ENCODE data around the gene PKNOX2.
A peak's percentile ranks its signal among the peaks of the same experiment; 100 is the strongest.

Gene PKNOX2

DNA sequence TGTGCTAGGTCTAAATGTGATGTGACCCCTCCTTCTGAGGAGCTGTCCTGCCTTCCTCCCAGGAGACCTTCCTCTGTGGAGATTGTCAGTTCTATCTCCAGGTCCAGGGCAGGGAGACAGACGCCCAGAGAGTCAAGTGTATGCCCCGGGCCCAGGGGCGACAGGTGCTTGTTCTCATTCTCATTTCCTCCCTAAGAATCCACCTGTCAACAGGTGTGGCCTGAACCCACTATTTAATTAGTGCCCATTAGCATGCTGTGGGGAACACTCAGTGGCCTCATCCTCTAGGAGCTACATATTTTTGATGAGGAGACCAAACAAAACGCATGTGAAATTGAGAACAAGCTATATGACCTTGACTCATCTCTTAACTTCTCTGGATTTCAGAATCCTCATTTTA, 9.5 kb downstream of the PKNOX2 start:
- DNase-seq: no peak

DNA sequence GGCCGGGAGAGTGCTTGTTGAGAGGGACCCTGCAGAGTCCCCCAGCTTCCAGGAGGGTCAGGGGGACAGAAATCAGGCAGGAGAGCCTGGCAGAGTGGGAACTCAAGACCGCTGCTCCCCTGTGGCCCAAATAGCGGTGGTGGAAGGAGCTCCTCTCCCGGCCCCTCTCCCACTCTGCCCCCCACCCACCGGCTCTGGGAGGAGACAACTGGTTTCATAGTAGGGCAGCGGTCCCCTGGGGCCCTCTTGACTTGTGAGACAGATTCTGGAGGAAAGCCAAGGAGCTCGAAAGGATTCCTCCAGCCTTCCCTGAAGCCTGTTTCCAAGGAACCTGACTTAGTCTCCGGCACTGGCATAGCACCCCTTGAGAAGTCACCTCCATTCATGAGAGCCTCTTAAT, 10.1 kb downstream of the PKNOX2 start:
- DNase-seq: no peak

DNA sequence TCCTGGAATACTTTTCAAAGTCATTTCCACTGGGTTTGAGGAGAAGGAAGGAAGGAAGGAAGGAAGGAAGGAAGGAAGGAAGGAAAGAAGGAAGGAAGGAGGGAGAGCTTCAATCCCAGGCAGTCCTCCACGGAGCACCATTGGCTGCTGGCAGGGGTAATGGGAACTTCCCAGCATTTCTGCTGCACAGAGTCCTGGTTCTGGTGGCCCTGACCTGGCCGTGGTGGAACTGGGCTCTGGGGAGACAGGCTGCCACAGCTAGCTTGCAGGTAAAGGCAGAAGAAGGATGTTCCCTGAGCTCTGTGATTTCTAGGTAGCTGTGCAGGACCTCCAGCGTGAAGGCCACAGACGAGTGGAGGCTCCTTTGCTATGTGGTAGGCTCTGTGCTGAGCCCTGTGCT, 10.6 kb downstream of the PKNOX2 start:
- no peak for DNase-seq

DNA sequence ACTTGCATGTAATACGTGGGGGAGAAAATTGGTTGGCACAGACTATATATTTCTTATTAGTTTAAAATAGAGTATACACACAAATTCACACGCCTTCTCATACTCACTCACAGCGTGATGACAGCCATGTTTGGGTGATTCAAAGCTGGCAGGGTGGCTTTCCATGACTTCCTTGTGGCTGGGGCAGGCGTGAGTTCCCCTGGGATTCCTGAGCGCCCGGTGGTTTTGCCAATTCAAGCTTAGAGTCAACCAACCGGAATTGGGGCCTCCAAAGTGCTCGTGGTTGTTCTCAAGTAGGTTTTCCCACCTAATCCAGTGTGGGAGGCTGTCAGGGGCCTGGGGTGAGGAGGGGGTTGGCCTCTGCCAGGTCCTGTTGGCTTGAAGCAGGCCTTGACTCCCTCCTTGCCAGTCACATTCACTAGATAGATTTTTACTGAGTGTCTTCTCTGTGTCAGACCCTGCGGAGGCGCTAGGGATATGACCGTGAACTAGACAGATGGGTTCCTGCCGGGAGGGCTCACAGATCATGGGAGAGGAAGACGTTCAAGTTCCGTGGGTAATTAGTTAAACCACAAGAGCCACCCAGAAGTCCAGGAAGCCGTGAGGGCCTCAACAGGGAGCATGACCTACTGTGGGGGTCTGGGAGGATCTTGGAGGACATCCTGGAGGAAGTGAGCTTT, 11.5 kb downstream of the PKNOX2 start:
- DNase-seq: no peak

DNA sequence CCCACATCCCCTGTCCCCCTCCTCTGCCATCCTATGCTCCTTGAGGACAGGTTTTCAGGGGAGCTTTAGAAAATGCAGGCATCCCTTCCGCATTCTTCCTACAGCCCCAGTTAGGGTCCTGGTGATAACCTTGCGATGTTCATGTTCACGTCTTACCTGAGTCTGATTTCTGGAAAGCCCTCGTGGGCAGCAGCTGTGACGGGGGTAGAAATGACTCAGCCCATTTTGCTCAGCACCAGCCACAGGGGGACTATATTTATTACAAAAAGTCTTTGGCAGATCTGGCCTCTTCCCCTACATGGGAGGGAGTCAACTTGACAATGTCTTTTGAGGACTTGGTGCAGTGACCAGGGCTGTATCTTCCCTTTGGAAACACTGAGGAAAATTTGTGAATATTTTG, 12.3 kb downstream of the PKNOX2 start:
- no peak for DNase-seq

DNA sequence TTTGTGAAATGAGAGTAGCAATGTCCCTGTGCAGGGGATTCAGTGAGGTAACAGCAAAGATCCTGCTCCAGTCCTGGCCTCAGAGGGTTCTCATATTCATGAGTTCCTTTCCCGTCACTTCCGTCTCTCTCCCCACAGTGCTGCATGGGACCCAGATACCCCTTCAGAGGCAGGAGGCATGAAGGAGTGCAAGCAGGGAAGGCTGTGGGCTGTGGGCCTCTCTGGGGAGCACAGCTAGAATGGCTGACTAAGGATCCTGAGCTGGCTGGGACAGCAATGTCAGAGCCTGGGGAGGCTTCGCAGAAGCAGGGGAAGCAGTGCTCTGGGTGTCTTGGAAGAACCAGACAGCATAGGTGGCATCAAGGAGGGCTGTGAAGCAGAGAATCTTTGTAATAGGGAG, 13.0 kb downstream of the PKNOX2 start:
- no peak for DNase-seq

DNA sequence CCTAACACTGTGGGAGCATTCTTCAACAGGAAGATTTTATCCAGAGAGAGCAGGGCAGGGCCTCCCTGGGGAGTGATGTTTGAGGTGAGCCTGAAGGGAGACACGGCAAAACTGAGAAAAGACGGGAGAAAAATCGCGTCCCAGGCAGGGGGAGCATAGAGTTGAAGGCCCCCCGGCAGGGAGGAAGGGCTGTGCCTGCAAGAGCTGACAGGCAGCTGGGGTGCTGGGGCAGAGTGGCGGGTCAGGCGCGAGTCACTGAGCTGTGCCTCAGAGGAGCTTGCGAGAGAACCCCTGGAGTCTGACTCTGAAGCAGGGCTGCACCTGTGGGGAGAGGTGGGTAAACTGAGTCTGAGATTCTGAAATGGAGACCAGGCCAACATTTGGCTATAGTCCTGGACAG, 14.8 kb downstream of the PKNOX2 start:
- DNase-seq: no peak

DNA sequence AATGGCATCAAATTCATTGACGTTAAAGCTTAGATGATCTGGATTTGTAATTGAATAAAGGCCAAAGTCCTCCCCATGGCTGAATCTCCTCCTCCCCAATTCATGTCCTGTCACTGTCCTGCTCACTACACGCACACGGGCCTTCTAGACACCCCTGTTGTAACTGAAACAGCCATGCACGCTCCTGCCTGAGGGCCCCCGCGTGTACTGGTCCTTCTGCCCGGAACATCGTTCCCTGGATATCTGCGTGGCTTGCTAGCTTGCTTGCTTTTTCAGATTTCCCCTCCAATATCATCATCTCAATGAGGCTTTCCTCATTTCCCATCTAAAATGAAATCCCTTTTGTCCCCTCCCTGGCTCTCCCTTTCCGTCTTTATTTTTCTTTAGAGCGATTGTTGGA, 15.3 kb downstream of the PKNOX2 start:
- no peak for DNase-seq

DNA sequence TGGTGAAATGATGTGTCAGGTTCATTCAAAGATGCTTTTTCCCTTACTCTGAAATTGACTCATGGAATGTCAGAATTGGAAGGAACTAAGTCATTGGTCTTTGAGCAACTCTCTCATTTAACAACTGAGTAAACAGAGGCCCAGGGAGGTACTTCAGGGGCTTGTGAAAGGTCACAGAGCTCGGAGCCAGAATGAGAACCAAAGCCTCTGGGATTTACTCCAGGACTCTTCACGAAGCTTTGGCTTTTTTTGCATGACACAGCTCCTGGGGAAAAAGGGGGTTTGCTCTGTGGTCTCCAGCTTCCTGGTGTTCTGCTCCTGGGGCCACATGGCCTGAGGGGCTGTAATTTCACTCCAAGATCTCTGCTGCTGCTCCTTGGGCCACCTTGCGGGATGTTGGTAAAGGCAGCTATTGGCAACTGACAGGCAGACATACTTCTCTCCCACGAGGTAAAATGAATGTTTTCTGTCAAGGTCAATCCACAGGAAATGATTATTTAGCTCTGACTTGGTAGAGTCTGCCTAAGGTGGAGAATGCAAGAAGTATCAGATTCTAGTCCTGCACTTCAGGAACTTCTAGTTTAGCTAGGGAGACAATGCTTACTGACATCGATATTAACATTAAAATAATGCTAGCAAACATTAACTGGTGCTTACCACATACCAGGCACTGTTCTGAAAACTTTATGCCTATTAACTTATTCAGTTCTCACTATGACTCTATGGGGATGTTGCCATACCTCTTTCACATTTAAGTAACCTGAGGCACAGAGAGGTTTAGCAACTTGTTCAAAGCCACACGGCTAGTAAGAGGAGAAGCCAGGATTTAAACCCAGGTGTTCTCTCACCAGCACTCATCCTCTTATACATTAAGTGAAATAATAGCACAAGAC, 16.1 kb downstream of the PKNOX2 start:
- DNase-seq: no peak

DNA sequence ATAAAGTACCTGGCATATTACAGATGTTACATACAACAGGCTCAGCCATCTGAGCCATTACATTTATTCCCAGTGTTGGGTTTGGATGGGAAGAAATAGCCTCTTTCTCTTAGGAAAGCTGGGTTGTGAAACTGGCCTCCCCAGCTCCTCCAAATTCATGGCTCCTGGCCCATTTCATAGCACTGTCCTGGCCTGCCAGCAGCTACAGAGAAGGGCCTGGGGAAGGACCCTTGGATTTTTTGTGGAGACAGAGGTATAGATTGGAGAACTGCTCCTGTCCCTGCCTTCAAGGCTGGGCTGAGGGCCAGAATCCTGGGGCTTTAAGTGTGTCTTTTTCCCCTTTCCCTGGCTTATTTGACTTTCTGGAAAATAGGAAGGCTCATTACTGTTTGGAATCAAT, 18.0 kb downstream of the PKNOX2 start:
- DNase-seq: no peak

DNA sequence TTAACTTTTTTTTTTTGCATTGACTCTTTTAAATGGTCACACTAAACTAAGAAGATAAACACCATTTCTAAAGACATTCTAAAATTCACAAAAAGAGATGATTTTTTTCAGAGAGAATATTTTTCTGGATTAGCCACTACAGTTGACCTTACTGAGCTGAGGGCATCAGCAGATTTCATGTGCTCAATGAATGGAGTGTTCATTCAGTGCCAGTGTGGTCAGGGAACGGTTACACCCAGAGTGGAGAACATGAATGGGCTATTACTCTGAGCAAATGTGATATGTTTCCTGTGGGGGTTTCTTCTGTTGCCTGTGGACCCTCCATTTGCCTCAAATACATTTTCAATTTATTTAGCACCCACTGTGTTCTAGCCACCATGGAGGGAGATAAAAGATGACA, 19.1 kb downstream of the PKNOX2 start:
- no peak for DNase-seq

DNA sequence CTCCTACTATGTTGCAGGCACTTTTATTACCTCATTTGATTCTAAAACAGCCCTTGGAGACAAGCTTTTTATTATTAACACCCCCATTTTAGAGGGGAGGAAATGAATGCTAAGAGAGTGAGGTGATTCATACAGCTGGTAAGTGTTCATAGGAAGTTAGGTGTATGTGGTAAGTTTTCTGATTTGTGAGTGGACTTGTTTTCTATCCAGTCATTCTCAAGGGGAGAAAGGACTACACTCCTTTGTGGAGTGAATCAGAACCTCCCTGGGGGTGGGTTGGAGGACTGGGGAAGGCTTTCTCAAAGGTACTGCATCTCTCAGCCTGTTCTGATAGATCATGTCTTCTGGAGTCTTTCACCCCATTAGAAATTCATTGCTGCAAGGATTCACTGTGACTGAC, 23.5 kb downstream of the PKNOX2 start:
- DNase-seq: peak; percentile 13

DNA sequence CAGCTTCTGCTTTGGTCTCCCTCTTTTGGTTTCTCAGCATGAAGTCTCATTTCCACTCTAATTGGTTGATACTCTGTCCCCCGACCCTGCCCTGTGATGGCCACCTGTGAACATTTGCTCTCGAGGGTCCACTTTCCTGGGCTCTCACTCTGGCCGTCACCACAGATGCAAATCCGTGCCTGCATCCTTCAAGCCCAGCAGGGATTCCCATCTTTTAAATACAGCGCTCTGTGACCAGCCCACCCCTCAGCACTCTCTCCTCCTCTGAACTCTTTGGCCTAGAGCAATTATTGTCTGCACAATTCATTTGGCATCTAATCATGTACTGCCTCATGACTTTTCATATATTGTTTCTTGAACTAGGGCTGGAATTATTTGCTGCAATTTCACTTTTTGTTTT, 26.0 kb downstream of the PKNOX2 start:
- no peak for DNase-seq

DNA sequence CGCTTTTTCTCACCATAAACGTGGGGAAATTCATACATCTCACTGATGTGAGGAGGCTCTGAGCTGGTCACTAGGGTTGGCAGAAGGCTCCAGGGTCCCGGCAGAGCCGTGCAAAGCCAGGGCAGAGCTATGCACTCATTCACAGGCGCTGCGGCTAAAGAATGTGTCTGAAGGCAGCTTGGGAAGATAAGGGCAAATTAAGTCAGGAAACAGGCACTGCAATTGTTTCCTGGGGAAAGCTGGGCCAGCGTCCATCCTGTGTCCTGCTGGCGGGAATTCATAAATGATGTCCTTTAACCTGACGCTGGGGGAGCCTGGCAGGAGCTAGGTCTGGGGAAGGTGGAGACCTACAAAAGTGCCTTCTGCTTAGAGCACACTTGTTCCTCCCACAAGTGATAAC, 27.6 kb downstream of the PKNOX2 start:
- DNase-seq: no peak

DNA sequence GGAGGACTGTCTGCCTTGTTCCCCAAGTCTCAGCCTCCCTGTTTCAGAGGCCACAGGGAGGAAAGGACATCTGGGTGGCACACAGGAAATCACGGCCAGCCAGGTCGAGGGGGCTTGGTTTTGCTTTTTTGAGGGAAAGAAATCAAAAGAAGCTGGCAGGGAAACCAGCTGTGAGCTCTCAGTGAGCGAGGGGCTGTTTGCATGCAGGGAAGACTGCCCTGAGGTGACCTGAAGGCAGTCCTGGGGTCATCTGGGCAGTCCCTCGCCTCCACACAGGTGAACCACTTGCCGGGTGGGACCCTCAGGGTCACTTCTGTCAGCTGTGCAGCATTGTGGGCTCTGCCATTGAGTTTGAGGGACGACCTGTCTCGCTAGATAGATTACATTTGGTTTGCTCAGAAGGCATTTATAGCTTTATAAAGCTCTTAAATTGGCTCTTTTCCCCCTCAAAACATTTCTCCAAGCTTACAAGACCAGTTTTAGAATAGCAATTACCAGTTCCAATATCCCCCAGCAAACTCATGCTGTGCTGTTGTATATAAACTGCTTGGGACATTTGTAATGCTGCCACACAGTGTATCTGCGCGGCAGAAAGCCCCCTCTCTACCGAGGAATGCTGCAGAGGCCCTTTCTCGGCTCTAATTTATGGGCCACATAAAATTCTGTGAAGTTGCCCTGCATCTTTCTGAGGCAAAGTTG, 28.3 kb downstream of the PKNOX2 start:
- DNase-seq: no peak

DNA sequence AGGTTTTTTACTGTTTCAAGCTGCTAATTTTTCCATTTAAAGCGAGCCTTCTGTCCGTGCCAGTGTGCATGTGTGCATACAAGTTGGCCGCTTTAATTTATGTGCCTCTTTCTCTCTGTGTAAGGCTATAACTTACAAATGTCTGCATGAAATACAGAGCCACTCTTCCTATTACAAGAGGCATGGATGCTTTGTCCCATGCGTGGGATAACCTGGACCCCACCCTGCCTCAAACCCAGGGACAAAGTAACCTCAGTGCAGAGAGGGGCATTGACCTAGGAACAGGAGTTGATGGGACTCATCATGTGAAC, 28.8 kb downstream of the PKNOX2 start:
- DNase-seq: no peak

DNA sequence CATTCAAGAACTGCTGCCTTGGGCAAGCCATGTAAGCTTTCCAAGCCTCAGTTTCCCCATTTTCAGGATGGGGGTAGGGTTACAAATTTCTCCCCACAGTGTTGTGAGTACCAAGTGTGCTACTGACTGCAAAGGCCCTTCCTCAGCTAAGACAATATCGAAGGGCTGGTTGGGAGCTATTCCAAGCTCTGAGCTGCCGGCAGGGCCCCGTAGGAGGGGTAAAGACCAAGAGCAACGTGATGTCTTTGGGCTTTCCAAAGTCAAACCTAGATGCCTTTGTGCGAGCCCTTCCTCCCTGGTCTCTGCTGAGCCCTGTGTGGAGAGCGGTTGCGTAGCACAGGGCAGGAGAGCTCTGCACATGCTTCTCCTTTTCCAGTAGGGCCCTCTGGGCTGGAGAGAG, 29.3 kb downstream of the PKNOX2 start:
- no peak for DNase-seq

DNA sequence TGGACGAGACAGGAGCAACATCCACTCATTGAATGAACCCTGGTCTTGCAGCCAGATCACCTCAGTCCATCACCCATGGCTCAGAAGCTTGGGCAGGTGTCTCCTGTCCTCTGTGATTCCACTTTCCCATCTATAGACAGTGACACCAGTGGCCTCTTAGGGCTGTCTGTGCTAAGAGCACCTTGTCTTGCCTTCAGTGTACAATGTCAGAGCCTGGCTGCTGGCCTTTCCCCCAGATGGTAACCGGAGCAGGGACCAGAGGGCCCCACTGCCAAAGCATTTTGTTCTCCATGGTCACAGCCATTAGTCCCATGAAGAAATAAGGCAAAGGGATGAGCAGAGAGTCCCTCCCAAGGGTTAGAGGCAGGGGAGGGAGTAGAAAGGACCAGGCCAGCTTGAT, 35.4 kb downstream of the PKNOX2 start:
- no peak for DNase-seq

DNA sequence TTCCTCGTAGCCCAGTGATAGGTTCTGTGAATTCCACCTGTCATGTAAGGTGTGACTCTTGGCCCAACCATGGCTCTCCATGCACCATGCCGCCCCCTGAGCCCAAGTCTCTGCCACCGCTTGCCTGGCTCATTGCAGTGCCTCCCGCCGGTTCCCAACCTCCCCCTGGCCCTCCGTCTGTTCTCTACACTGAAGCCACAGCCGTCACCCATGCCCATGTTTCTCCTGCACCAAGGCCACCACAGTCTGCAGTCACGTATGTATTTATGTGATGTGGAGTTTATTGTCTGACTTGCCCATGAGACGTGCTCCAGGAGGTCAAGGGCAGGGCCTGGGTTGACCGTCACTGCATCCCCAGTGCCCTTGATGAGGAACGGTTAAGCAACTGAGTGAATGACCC, 35.9 kb downstream of the PKNOX2 start:
- no peak for DNase-seq

DNA sequence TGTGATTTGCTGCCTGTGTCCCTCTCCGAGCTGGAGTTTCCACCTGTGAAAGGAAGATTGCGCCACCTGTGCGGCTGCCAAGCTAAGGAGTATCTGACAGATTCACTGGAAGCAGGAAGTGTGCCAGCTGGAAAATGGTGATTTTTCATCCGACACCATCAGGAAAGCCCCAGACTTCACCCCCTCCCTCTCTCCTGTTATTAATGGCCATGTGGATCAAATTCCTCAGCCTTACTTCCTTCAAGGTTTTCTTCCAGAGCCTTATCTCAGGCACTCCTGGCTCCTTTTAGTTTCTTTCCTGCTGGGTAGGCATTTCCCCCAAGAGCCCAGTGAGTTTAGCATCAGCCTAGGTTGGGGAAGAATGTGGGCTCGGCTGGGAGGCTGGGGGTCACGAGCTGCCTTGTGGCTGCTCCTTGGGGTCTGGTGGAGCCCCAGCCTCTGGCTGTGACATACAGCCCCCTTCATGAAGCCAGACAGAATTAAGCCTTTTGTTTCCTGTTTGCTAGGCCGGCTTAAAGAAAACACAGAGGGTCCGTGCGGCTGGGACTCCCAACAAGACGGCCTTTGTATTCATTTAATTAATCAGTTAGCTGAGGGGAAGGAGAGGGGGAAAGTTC, 37.1 kb downstream of the PKNOX2 start:
- DNase-seq: peak; percentile 74

DNA sequence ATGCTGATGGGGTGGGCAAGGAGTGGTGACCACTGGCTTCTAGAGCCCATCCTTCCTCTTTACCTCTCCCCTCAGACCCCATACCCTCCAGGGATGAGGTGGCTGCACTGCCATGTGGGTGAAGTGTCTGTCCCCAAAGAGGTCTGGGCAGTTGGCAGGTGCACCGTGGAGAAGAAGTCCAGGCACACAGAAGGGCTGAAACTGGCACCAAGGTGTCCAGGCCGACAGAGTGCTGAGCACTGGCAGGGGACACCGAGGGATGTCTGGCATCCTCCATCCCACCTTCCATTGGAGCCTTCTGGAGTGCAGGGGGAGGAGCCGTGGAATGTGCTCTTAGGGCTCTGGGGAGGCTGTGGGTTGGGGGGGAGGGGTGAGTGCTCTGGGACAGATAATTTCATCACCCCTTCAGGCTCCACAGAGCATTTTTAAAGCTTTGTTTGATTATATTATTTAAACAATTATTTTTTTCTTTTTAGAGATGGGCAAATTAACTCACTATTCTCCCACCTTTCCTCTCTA, 37.9 kb downstream of the PKNOX2 start:
- no peak for DNase-seq

DNA sequence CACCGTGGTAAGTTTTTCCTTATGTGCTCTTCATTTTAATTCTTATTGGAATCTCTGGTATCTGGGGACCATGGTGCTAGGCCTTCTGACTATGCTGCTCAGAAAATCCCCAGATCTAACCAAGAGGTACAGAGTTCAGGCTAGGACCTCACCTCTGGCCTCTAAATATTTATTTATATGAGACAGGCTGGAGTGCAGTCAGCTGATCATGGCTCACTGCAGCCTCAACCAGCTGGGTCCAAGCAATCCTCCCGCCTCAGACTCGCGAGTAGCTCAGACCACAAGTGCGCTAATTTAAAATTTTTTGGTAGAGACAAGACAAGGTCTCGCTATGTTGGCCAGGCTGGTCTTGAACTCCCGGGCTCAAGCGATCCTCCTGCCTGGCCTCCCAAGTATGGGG, 38.4 kb downstream of the PKNOX2 start:
- DNase-seq: no peak

DNA sequence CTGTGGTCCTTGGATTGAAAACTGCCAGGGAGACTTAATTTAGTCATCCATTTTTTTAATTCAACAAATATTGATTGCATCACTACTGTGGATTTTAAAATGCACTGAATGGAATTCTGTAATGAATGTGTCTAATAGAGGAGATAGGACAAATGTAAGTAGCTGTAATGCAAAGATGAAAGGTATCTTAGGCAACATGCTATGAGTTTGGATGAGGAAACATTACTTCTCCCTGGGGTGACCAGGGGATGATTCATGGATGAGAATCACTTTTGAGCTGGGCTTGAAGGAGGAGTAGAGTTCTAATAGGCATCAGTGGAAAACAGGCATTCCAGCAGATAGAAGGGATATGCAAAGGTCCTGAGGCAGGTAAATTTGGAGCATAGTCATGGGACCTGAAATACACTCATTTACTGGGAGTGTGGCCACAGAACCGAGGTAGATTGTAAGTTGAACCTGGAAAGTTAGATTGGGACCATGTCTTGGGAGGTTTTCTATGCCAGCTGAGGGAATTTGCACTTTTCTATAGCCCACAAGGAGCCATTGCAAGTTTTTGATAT, 43.4 kb downstream of the PKNOX2 start:
- DNase-seq: peak; percentile 9
